ENCODE data around the gene SIRT2.
"Not testable (repeated sequence)": the region's sequence is repeated elsewhere in the genome, so short reads cannot be mapped to it uniquely, and the experiment has no call there.

The SIRT2 gene

GRCh38 chr19:38892841-38893240, 6.6 kb downstream of the SIRT2 start:
- no peak for DNase-seq

GRCh38 chr19:38891771-38892170, 7.6 kb downstream of the SIRT2 start:
- DNase-seq: no peak

- no peak for DNase-seq
These were observed 8.7 kb downstream of the SIRT2 start for GRCh38 chr19:38890686-38891085.

GRCh38 chr19:38889803-38890202, 9.6 kb downstream of the SIRT2 start:
- no peak for DNase-seq

- no peak for DNase-seq
These were observed 10.5 kb downstream of the SIRT2 start for GRCh38 chr19:38888876-38889275.

- DNase-seq: not testable (repeated sequence)
These were observed 14.7 kb downstream of the SIRT2 start for GRCh38 chr19:38884691-38885090.

- DNase-seq: no peak
These were observed 16.1 kb downstream of the SIRT2 start for GRCh38 chr19:38883286-38883685.

GRCh38 chr19:38880882-38881609, 18.4 kb downstream of the SIRT2 start:
- no peak for DNase-seq

GRCh38 chr19:38880076-38880881, 19.1 kb downstream of the SIRT2 start:
- no peak for DNase-seq

- DNase-seq: no peak
These were observed 20.0 kb downstream of the SIRT2 start for GRCh38 chr19:38879400-38879751.

GRCh38 chr19:38878575-38879399, 20.6 kb downstream of the SIRT2 start:
- no peak for DNase-seq

- DNase-seq: peak; percentile 53
These were observed 21.4 kb downstream of the SIRT2 start, which contains the start of gene RINL for GRCh38 chr19:38877781-38878574. Gene RINL (minus strand): TSS chr19:38878275. CDS start chr19:38876742, 1,533 bp downstream.

- DNase-seq: no peak
These were observed 23.6 kb downstream of the SIRT2 start for GRCh38 chr19:38875656-38876395.

GRCh38 chr19:38873400-38873799, 26.0 kb downstream of the SIRT2 start:
- not testable (repeated sequence) for DNase-seq

GRCh38 chr19:38870612-38871011, 28.8 kb downstream of the SIRT2 start:
- DNase-seq: no peak

- DNase-seq: peak; percentile 82
These were observed 29.4 kb downstream of the SIRT2 start for GRCh38 chr19:38869836-38870607.

- no peak for DNase-seq
These were observed 30.1 kb downstream of the SIRT2 start for GRCh38 chr19:38869160-38869835.

GRCh38 chr19:38868551-38868950, 30.9 kb downstream of the SIRT2 start:
- DNase-seq: no peak

- no peak for DNase-seq
These were observed 32.1 kb downstream of the SIRT2 start for GRCh38 chr19:38867171-38867780.

All from femur (tissue), 1 donor.